ENCODE results near the gene GGCT. TPM values are rescaled to one million over a fixed set of nuclear protein-coding genes. Genes with fewer than 3 reads are reported as not detected.

GGCT gene
- polyA plus RNA-seq, 2 of the 4 experiments (the other 2 are of a cell fraction) = 69.7 to 79.6 TPM

GRCh38 chr7:30450240-30450982 lies 54.2 kb downstream of the GGCT start:
- CTCF ChIA-PET = interaction anchor here (1.2 to 2.5 kb wide), 3 partner anchors 19 to 175 kb away, joined by 3 to 7 read pairs (median 6); no protein-coding TSS in a partner anchor
- DNase-seq (ENCODE audit: low read depth in 1 of 2, low spot score in 1 of 2) (no peak), FAIRE-seq (no peak), ATAC-seq (no peak)
- Histone ChIP-seq H3K27ac (no peak overlapping the region), H3K9me3 (no peaks in the 10 kb centered on the region), H3K4me2 (no peak overlapping the region), H3K4me1 (peaks cover 4% of the 10 kb centered on the region; the same call in 1 of the 3 replicates), H3K4me3 (no peak overlapping the region)
- POLR2A ChIA-PET = no interaction called here
- WGBS (ENCODE audit: missing lambda C conversion rate) = 79% methylated on average over 6 of the region's 6 CpGs
- TF ChIP-seq FOSL2 (IDR thresholded peaks at IDR 0.05) (no peak), FOSL2 (CRISPR knock-in tag; IDR thresholded peaks at IDR 0.05) (no peak), MAFK (IDR thresholded peaks at IDR 0.05; ENCODE audit: partially characterized antibody) (peak; percentile 85)

GRCh38 chr7:30448461-30449189 lies 56.0 kb downstream of the GGCT start:
- TF ChIP-seq ESRRA (IDR thresholded peaks at IDR 0.05; ENCODE audit: borderline replicate concordance, low read length) = no peak
- no peak for TF ChIP-seq NPAS2 (CRISPR knock-in tag; IDR thresholded peaks at IDR 0.05; ENCODE audit: borderline replicate concordance)
- no peak overlapping the region for H3K4me3 ChIP-seq
- FAIRE-seq (no peak), DNase-seq (ENCODE audit: low read depth in 1 of 2, low spot score in 1 of 2) (no peak), ATAC-seq (no peak)
- no peak overlapping the region for H3K27ac ChIP-seq
- no peaks in the 10 kb centered on the region for H3K9me3 ChIP-seq
- no peak overlapping the region for H3K4me2 ChIP-seq
- peaks cover 4% of the 10 kb centered on the region; the same call in 1 of the 3 replicates for H3K4me1 ChIP-seq
- WGBS (ENCODE audit: missing lambda C conversion rate) = 87% methylated on average over 8 of the region's 10 CpGs
- ChIA-PET CTCF (interaction anchor here (1.3 to 1.5 kb wide), 2 partner anchors 116 to 284 kb away, joined by 5 read pairs; no protein-coding TSS in a partner anchor), POLR2A (no interaction called here)

GRCh38 chr7:30447466-30447865 lies 57.2 kb downstream of the GGCT start:
- DNase-seq (ENCODE audit: low read depth in 1 of 2, low spot score in 1 of 2) = no peak
- H3K4me2 ChIP-seq = no peak overlapping the region
- FAIRE-seq = no peak
- no peak for ATAC-seq
- CTCF ChIA-PET = interaction anchor here (1.1 to 1.3 kb wide), 2 partner anchors 17 to 22 kb away, joined by 3 read pairs; no protein-coding TSS in a partner anchor
- no peaks in the 10 kb centered on the region for H3K9me3 ChIP-seq
- TF ChIP-seq MAX (IDR thresholded peaks at IDR 0.05) = no peak
- TF ChIP-seq HOXA7 (CRISPR knock-in tag; IDR thresholded peaks at IDR 0.05) = no peak
- no peak for TF ChIP-seq SMC3 (IDR thresholded peaks at IDR 0.05)
- TF ChIP-seq CBX2 (IDR thresholded peaks at IDR 0.05; ENCODE audit: borderline replicate concordance, low read depth) = no peak
- TF ChIP-seq EHMT2 (IDR thresholded peaks at IDR 0.05; ENCODE audit: low read depth) = no peak
- no peak for TF ChIP-seq JUN (IDR thresholded peaks at IDR 0.05)
- TF ChIP-seq EP300 (IDR thresholded peaks at IDR 0.05) = no peak
- TF ChIP-seq KDM5A (IDR thresholded peaks at IDR 0.05) = no peak
- no peak for TF ChIP-seq CBX8 (IDR thresholded peaks at IDR 0.05)
- TF ChIP-seq HMGXB4 (CRISPR knock-in tag; IDR thresholded peaks at IDR 0.05; ENCODE audit: borderline replicate concordance) = no peak
- TF ChIP-seq JUNB (IDR thresholded peaks at IDR 0.05) = no peak
- no peak for TF ChIP-seq CEBPB (IDR thresholded peaks at IDR 0.05)
- TF ChIP-seq ZFP36 (IDR thresholded peaks at IDR 0.05; ENCODE audit: borderline replicate concordance, partially characterized antibody) = no peak
- no peak for TF ChIP-seq TFCP2L1 (CRISPR knock-in tag; IDR thresholded peaks at IDR 0.05)
- TF ChIP-seq NPAS2 (CRISPR knock-in tag; IDR thresholded peaks at IDR 0.05; ENCODE audit: borderline replicate concordance) = no peak
- no peak for TF ChIP-seq HEYL (CRISPR knock-in tag; IDR thresholded peaks at IDR 0.05)
- POLR2A ChIA-PET = no interaction called here
- 93% methylated on average over 8 of the region's 8 CpGs for WGBS (ENCODE audit: missing lambda C conversion rate)
- H3K4me3 ChIP-seq = no peak overlapping the region
- no peak overlapping the region for H3K27ac ChIP-seq
- H3K4me1 ChIP-seq = peaks cover 4% of the 10 kb centered on the region; the same call in 1 of the 3 replicates

Other genes with a start within 250 kb of the GGCT start
- 8.8 and 11.4 TPM in 2 replicates for gene ZNRF2, start 220.2 kb downstream of the GGCT start, polyA plus RNA-seq (2011; rRNA removed)
- 4.8 to 6.0 TPM (median 5.9 TPM) in 3 replicates for gene ZNRF2, start 220.2 kb downstream of the GGCT start, polyA plus RNA-seq (2017; fragmentation: RNase III; extraction: RNeasy Plus Mini Kit Qiagen cat#74134 plus additional on column Dnase treatment)
- 6.5 and 6.6 TPM in 2 replicates for gene NOD1, start 26.0 kb downstream of the GGCT start, polyA plus RNA-seq (2011; rRNA removed)
- gene NOD1, start 26.0 kb downstream of the GGCT start, polyA plus RNA-seq (2017; fragmentation: RNase III; extraction: RNeasy Plus Mini Kit Qiagen cat#74134 plus additional on column Dnase treatment) = 4.1 to 5.1 TPM (median 4.8 TPM) in 3 replicates
- gene GARS1, start 90.0 kb upstream of the GGCT start, polyA plus RNA-seq (2011; rRNA removed) = 608 and 654 TPM in 2 replicates
- 134 to 159 TPM (median 140 TPM) in 3 replicates for gene GARS1, start 90.0 kb upstream of the GGCT start, polyA plus RNA-seq (2017; fragmentation: RNase III; extraction: RNeasy Plus Mini Kit Qiagen cat#74134 plus additional on column Dnase treatment)
- gene CRHR2, start 177.6 kb upstream of the GGCT start, polyA plus RNA-seq (2011; rRNA removed) = not detected in 2 replicates
- gene CRHR2, start 177.6 kb upstream of the GGCT start, polyA plus RNA-seq (2017; fragmentation: RNase III; extraction: RNeasy Plus Mini Kit Qiagen cat#74134 plus additional on column Dnase treatment) = not detected in 3 replicates
- not detected in 2 replicates for gene INMT, start 247.3 kb upstream of the GGCT start, polyA plus RNA-seq (2011; rRNA removed)
- 0.03 TPM in 1 of 3 replicates, not detected in the others for gene INMT, start 247.3 kb upstream of the GGCT start, polyA plus RNA-seq (2017; fragmentation: RNase III; extraction: RNeasy Plus Mini Kit Qiagen cat#74134 plus additional on column Dnase treatment)

Data from A549 (cell line).